ENCODE measurements around the gene SH3GLB1.

The SH3GLB1 gene

DNA sequence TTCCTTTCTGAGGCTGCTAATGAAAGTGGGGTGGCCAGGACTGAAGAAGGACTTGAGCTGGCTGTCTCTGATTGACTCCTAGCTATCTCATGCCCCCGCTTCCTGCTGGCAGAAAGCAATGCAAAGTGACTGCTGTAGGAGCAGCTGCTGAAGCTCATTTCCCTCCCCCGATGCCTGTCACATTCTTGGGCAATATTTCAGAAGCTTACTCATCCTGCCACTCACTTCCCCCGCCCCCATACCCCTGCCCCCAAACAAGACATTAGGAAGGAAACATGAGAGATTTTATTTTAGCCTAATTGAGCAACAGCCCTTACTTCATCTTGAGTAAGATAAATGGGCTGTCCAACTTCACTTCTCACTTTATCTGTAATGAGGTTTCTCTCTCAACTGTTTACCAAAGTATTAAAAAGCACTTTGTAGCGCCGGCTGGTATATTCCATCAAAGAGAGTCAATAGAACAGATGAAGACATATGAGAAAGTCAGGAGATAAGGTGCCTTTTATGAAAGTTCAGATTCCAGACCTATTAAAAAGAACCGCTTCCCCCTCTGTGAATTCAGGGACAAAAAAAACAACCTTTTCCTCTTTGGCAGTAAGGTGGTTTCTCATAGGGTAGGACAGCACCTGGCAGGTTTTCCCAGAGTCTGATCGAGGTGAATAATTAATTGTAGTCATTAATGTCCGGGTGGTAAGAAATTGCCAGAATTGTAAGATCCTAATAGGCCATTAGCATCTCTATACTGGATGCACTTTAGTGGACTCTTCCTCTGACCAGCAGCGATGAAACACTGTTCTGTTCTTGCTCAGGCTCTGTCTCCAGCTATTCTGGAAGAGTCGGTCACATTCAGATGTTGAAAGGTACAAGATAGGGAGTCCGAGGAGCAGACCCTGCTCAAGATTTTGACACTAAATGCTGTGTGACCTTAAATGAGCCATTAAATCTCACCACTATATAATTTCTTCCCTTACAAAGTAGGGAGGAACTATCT, 70.2 kb downstream of the SH3GLB1 start:
- DNase-seq, result peak; percentile 26

DNA sequence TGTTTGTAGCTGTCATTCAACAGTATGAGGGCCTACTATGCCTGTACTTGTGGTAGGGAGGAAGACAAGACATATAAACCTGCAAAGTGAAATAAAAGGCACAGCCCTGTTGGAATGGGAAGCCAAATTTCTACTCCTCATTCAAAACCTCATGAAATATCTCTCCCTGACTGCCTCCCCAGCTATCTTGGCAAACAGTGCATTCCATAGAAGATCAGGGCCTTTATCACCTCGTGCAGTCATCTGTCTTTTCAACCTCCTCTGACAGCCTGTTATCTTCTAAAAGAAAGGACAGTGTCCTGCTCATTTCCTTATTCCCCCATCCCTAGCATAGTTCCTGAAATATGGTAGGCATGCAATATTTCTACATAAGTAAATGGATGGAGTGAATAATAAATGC, 71.0 kb downstream of the SH3GLB1 start:
- DNase-seq, result no peak

DNA sequence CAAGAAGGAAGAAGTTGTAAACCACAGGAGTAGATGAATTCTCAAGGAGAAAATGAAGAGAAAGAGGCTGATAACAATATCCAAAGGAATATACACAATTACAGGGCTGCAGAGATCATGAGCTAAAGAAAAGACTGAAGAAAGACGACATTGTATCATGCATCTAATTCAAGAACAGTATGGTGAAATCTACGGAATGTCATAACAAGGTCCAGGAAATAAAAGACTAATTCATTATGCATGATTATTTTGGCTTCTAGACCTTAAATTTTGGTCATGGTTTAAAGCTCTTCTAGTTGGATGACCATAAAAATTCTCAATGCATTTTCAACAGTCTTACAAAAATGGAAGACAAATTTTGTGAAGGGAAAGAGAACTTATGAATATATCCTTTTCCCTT, 71.7 kb downstream of the SH3GLB1 start:
- DNase-seq, result no peak

DNA sequence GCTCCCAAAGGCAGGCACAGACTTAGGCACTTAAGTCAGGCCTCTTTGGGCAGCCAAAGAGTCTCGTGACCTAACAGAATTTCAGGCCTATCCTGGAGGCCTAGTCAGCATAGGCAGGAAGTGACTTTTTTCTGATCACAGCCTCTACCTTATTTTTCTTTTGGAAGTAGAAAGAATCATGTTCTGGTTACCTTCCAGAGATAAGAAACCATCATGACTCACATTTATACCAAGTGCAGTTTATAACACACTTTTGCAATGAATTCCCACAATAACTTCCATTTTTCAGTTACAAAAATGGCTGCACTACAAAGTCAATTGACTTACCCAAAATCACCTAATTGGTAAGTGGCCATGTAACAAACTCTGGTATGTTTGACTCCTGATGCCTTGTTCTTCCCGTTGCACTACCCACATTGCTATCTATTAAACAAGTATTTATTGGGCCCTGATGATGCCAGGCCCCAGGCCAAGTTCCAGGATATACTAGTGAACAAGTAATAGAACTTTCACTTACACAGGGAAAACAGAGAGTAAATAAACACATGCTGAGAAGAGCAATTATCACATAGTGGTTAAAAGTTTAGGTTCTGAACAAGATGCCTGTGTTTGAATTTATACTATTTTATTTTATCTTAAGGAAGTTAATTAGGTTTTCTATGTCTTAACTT, 74.3 kb downstream of the SH3GLB1 start:
- DNase-seq, result no peak

DNA sequence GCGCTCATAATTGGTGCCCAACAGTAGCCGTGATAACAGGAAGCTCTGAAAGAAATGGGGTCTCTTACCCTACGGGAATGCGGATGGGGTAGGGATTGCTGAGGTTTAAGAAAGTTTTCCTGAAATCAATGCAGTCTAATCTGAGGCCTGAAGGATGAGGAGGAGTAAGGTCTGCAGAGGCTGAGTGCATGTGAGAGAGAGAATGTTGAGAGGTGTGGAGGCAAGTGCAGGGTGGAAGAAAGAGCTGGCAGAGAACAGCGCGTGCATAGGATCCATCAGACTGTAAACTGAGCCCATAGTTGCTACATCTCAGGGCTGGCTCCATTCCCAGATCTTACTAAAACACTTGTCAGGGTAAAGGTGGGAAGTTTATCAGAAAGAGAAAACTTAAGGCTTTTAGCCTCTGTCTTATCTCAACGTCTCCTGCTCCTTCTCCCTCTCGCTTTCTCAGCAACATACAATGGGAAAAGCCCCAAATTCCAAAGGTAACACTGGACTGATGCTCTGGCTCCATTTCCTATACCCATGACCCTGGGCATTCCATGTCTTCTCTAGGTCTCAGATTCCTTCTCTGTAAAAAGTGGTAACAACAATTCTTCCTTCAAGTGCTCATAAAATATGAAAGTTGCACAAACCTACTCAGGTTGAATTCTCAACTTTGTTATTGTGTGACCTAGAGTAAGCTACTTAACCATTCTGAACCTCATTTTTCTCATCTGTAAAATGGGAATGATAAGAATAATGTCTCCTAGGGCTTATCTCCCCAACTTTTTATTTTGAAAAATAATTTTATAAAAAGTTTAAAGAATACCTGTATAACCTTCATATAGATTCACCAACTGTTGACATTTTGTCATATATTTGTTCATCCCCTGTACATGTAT, 75.2 kb downstream of the SH3GLB1 start:
- no peak for DNase-seq

DNA sequence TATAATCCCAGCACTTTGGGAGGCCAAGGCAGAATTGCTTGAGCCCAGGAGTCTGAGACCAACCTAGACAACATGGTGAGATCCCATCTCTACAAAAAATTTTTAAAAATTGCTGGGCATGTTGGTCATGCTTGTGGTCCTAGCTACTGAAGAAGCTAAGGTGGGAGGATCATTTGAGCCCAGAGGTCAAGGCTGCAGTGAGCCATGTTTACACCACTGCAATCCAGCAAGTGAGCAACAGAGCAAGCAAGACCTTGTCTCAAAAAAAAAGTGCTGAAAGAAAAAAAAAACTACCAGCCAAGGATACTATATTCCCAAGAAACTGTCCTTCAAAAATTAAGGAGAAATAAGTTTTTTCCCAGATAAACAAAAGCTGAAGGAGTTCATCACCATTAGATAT, 78.1 kb downstream of the SH3GLB1 start:
- DNase-seq, result no peak

DNA sequence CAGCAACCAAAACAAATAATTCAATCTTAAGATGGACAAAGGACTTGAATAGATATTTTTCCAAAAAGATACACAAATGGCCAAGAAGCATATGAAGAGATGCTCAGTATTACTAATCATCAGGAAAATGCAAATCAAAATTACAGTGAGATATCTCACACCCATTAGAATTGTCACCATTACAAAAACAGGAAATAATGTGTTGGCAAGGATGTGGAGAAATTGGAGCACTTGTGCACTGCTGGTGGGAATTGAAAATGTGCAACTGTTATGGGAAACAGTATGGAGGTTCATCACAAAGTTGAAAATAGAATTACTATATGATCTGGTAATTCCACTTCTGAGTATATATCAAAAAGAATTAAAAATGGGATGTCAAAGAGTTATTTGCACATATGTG, 83.2 kb downstream of the SH3GLB1 start:
- no peak for DNase-seq

DNA sequence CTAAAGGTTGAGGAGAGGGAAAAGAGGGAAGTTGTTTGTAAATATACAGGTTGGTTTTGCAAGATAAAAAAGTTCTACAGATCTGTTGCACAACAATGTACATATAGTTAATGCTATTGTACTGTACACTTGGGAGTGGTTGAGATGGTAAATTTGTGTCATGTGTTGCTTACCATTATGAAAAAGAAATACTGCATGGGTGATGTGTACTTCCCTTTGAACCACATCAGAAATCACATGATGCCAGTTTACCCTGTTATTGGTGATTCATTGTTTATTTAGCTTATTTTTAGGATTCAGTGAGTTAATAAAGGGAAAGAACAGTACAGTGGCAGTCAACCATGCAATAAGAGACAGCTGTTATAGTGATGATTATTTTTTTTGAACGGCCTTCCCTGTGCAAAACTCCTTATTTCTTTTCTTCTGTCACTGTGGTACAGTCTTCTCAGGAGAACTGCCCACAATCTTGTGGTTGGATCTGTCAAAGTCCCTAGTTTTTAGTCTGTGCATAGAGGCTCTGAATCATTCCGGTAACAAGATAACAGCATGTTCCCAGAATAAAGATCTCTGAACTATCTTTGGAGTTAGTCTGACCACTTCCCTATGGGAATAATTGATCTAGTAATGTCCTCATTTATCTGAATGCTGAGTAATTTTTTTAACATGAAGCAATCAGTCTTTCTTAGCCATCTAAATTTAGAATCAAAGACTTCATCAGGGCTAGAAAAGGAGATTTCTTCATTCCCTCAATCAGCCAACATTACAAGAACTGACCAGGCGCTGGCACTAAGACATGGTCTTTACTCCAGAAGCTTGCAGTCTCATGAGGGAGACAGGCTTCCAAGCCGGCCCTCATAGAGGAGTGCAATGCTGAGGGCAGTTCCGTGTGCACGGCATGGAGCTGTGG, 84.2 kb downstream of the SH3GLB1 start:
- DNase-seq, result no peak

DNA sequence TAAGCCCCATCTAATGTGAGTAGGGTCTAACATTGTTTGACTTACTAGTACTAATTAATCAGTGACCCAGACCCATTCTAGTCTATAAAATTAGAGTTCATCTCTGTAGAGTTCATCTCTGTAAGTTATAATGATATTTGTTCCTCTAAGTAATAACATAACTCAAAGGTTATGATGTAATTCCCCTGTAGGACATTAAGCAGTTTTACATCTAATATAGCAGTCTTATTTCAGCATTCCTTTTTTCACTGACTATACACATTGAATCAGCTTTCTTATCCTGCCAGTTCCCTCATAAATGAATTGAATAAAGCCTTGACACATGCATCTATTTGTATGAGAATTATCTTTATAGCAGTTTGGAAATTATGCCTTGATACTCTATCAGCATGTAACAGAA, 90.9 kb downstream of the SH3GLB1 start:
- no peak for DNase-seq

Measured in NCI-H748 treated with DMSO at 0.1 percent for 48 hours (cell line).